T-cell (primary cell): ENCODE results near the gene CCDC179. TPM values are rescaled to one million over a fixed set of nuclear protein-coding genes. Genes with fewer than 3 reads are reported as not detected.
A peak's percentile ranks its signal among the peaks of the same experiment; 100 is the strongest.

Experiments
- ATAC-seq, 4 experiments: fragments of 200-7000 bp in 3 of 4; fragments of 150-1000 bp in 1 of 4; cut with Tn5 transposase; replicated peaks in 1 of 4; 1 replicate in 3 of 4; 2 replicates in 1 of 4; pipeline ENCODE4 v1.10.0; 2021; ENCODE audit warnings: moderate library complexity in 3 of 4, mild to moderate bottlenecking in 2 of 4, moderate number of reproducible peaks in 1 of 4
- CTCF ChIA-PET, 2 donors: fragments of 300-600 bp; sonication (Branson Sonifier 250); formaldehyde crosslinking; loops; one replicate each; lab custom pipeline; 2022; ENCODE audit warnings: antibody characterized with exemption in 2 of 2; lab: Charles Lee
- POLR2A ChIA-PET, 2 donors: fragments of 300-600 bp; sonication (Branson Sonifier 250); formaldehyde crosslinking; loops; one replicate each; lab custom pipeline; 2022; ENCODE audit warnings: antibody characterized with exemption in 2 of 2; lab: Charles Lee
- DNase-seq, 35 experiments: peaks; one replicate each; pipeline versions ENCODE4 v3.0.0 to v3.0.0-alpha.2; 2013 to 2023
- H3K27ac ChIP-seq: one replicate; pipeline ENCODE4 v1.5.1; 2013; ENCODE audit warnings: low read length
- H3K27me3 ChIP-seq, 2 experiments: replicated peaks in 1 of 2; 1 replicate in 1 of 2; 2 replicates in 1 of 2; pipeline versions ENCODE4 v1.6.1 to v1.7.0; 2013; ENCODE audit warnings: low read length in 1 of 2, mixed read lengths in 1 of 2; ENCODE audit not compliant: control insufficient read depth in 2 of 2, insufficient read depth in 2 of 2; ENCODE audit errors: extremely low read depth in 1 of 2
- H3K36me3 ChIP-seq, 2 donors: 1 replicate in 1 of 2; 2 replicates in 1 of 2; pipeline versions ENCODE4 v1.6.1 to v1.7.0; 2013; ENCODE audit warnings: low read length in 1 of 2; ENCODE audit not compliant: control insufficient read depth in 2 of 2, insufficient read depth in 1 of 2; ENCODE audit errors: extremely low read depth in 1 of 2
- H3K4me1 ChIP-seq, 2 experiments: 1 replicate in 1 of 2; 2 replicates in 1 of 2; pipeline versions ENCODE4 v1.6.1 to v1.7.0; 2013; ENCODE audit warnings: low read length in 2 of 2, mixed read lengths in 1 of 2; ENCODE audit not compliant: insufficient read depth in 2 of 2, control insufficient read depth in 1 of 2; ENCODE audit errors: extremely low read depth in 1 of 2
- H3K4me3 ChIP-seq, 2 donors: 1 replicate in 1 of 2; 2 replicates in 1 of 2; pipeline versions ENCODE4 v1.5.1 to v1.7.0; 2013; ENCODE audit warnings: mild to moderate bottlenecking in 2 of 2, low read length in 1 of 2, moderate library complexity in 1 of 2; ENCODE audit not compliant: control insufficient read depth in 1 of 2; ENCODE audit errors: extremely low read depth in 1 of 2
- H3K9me3 ChIP-seq: 2 replicates; pipeline ENCODE4 v1.7.0; 2013
- H3K27ac Mint-ChIP-seq, 2 donors: one replicate each; pipeline ENCODE4 v1.8.0; 2020 to 2021; ENCODE audit warnings: mild to moderate bottlenecking in 2 of 2, mixed read lengths in 2 of 2
- H3K27me3 Mint-ChIP-seq, 2 donors: one replicate each; pipeline ENCODE4 v1.8.0; 2021 to 2022; ENCODE audit warnings: mixed read lengths in 2 of 2
- H3K36me3 Mint-ChIP-seq: one replicate; pipeline ENCODE4 v1.8.0; 2021; ENCODE audit warnings: mixed read lengths
- H3K4me1 Mint-ChIP-seq, 3 donors: one replicate each; pipeline ENCODE4 v1.8.0; 2020 to 2022; ENCODE audit warnings: mixed read lengths in 3 of 3, mild to moderate bottlenecking in 1 of 3
- H3K4me3 Mint-ChIP-seq, 3 donors: one replicate each; pipeline ENCODE4 v1.8.0; 2020 to 2022; ENCODE audit warnings: mild to moderate bottlenecking in 3 of 3, mixed read lengths in 3 of 3, moderate library complexity in 3 of 3
- H3K9me3 Mint-ChIP-seq, 3 donors: one replicate each; pipeline ENCODE4 v1.8.0; 2020 to 2022; ENCODE audit warnings: mixed read lengths in 3 of 3
- WGBS: methylation state at CpG from one replicate; pipeline ENCODE4 v1.1.5; 2013; ENCODE audit warnings: missing lambda C conversion rate; ENCODE audit not compliant: insufficient coverage; 5-methylcytosine and 5-hydroxymethylcytosine counted together
- total RNA-seq, 35 experiments: library from RNA in 6 of 35; stranded (reverse) in 6 of 35; fragments of 120-200 nt in 1 of 35; gene quantifications; one replicate each; pipeline versions ENCODE4 v1.2.1 to v1.2.4 and lab custom pipeline; 2013 to 2026

The CCDC179 gene
- total RNA-seq, 5 donors from 2014 or later (not counting 1 experiment from before 2014, with no cell fraction given): not detected

- H3K4me3 Mint-ChIP-seq: no peak overlapping the region
- Histone ChIP-seq H3K9me3 (no peaks in the 10 kb centered on the region), H3K27ac (no peak overlapping the region), H3K27me3 (no peaks in the 10 kb centered on the region), H3K4me3 (no peak overlapping the region), H3K36me3 (no peaks in the 10 kb centered on the region), H3K4me1 (no peaks in the 10 kb centered on the region)
- 83% methylated on average over 4 of the region's 6 CpGs for WGBS
- H3K36me3 Mint-ChIP-seq: peaks cover 13% of the 10 kb centered on the region
- ChIA-PET POLR2A (no interaction called here), CTCF (no interaction called here)
- H3K27me3 Mint-ChIP-seq: no peaks in the 10 kb centered on the region
- H3K4me1 Mint-ChIP-seq: no peaks in the 10 kb centered on the region
- no peak for DNase-seq
- no peaks in the 10 kb centered on the region for H3K9me3 Mint-ChIP-seq
- H3K27ac Mint-ChIP-seq: no peak overlapping the region
- ATAC-seq: no peak
Measured at GRCh38 chr11:22859756-22860155, 518 bp downstream of the CCDC179 start.

- no peak overlapping the region for H3K4me3 ChIP-seq
- no peak overlapping the region for H3K27ac Mint-ChIP-seq
- ChIA-PET POLR2A (no interaction called here), CTCF (interaction anchor here in 1 of 2 donors (0.8 kb wide), 1 partner anchor 25 kb away, joined by 6 read pairs; no protein-coding TSS in a partner anchor)
- no peak overlapping the region for H3K27ac ChIP-seq
- ATAC-seq (no peak), DNase-seq (no peak)
- no peaks in the 10 kb centered on the region for H3K4me1 ChIP-seq
- no peak overlapping the region for H3K4me3 Mint-ChIP-seq
- no peaks in the 10 kb centered on the region for H3K36me3 ChIP-seq
- H3K36me3 Mint-ChIP-seq: peaks cover 26% of the 10 kb centered on the region
- H3K9me3 Mint-ChIP-seq: peaks cover 0 to 10% (median 3%) of the 10 kb centered on the region in 3 donors
- H3K27me3 Mint-ChIP-seq: no peaks in the 10 kb centered on the region
- no peaks in the 10 kb centered on the region for H3K27me3 ChIP-seq
- no peaks in the 10 kb centered on the region for H3K9me3 ChIP-seq
- H3K4me1 Mint-ChIP-seq: no peaks in the 10 kb centered on the region
Measured at GRCh38 chr11:22851477-22851876, 8.8 kb downstream of the CCDC179 start.

- CTCF ChIA-PET: no interaction called here
Measured at GRCh38 chr11:22846726-22847125, 13.5 kb downstream of the CCDC179 start.

GRCh38 chr11:22832315-22833015 lies 27.8 kb downstream of the CCDC179 start:
- H3K27ac ChIP-seq: no peak overlapping the region
- ChIA-PET POLR2A (no interaction called here), CTCF (interaction anchor here in 1 of 2 donors (0.9 kb wide), 1 partner anchor 19 kb away, joined by 3 read pairs; no protein-coding TSS in a partner anchor)
- no peak overlapping the region for H3K4me3 ChIP-seq
- H3K27ac Mint-ChIP-seq: no peak overlapping the region
- no peak for ATAC-seq
- WGBS: no CpG with 5 or more reads among the region's 3 CpGs
- H3K4me1 Mint-ChIP-seq: peaks cover 16 to 20% (median 16%) of the 10 kb centered on the region in 3 donors
- H3K9me3 Mint-ChIP-seq: no peaks in the 10 kb centered on the region
- no peaks in the 10 kb centered on the region for H3K36me3 ChIP-seq
- no peaks in the 10 kb centered on the region for H3K36me3 Mint-ChIP-seq
- no peaks in the 10 kb centered on the region for H3K27me3 Mint-ChIP-seq
- no peak for DNase-seq
- no peak overlapping the region for H3K4me3 Mint-ChIP-seq
- no peaks in the 10 kb centered on the region for H3K9me3 ChIP-seq
- H3K4me1 ChIP-seq: peaks cover 3 to 11% of the 10 kb centered on the region in 2 experiments
- no peaks in the 10 kb centered on the region for H3K27me3 ChIP-seq

More at GRCh38 chr11:22846726-22847125, 13.5 kb downstream of the CCDC179 start:
- ATAC-seq (no peak), DNase-seq (no peak)
- no CpG with 5 or more reads among the region's 1 CpG for WGBS
- no peaks in the 10 kb centered on the region for H3K4me1 ChIP-seq
- H3K4me3 ChIP-seq: no peak overlapping the region
- H3K27ac Mint-ChIP-seq: no peak overlapping the region
- no peak overlapping the region for H3K4me3 Mint-ChIP-seq
- H3K4me1 Mint-ChIP-seq: no peaks in the 10 kb centered on the region
- no peak overlapping the region for H3K27ac ChIP-seq
- POLR2A ChIA-PET: no interaction called here
- peaks cover 36% of the 10 kb centered on the region for H3K36me3 Mint-ChIP-seq
- H3K27me3 Mint-ChIP-seq: no peaks in the 10 kb centered on the region
- H3K27me3 ChIP-seq: no peaks in the 10 kb centered on the region
- no peaks in the 10 kb centered on the region for H3K36me3 ChIP-seq
- no peaks in the 10 kb centered on the region for H3K9me3 Mint-ChIP-seq
- H3K9me3 ChIP-seq: no peaks in the 10 kb centered on the region

- ChIA-PET POLR2A (interaction anchor here (0.5 to 0.7 kb wide), 3 partner anchors 44 to 248 kb away, joined by 3 to 4 read pairs (median 3); no protein-coding TSS in a partner anchor), CTCF (interaction anchor here (0.6 to 2.3 kb wide), 7 partner anchors 9 to 218 kb away, joined by 3 to 12 read pairs (median 4); partner anchors contain the start of gene FANCF (in 1 of the 2))
- Histone ChIP-seq H3K27ac (peak overlapping the region; percentile 38), H3K36me3 (peaks cover 0 to 9% of the 10 kb centered on the region in 2 donors), H3K9me3 (no peaks in the 10 kb centered on the region), H3K4me1 (peaks cover 3 to 11% of the 10 kb centered on the region in 2 experiments), H3K27me3 (no peaks in the 10 kb centered on the region), H3K4me3 (peak overlapping the region; percentile 25 to 87)
- H3K27ac Mint-ChIP-seq: peak overlapping the region; percentile 40 to 73
- no peak for DNase-seq
- no CpG with 5 or more reads among the region's 4 CpGs for WGBS
- H3K36me3 Mint-ChIP-seq: peaks cover 10% of the 10 kb centered on the region
- no peaks in the 10 kb centered on the region for H3K27me3 Mint-ChIP-seq
- ATAC-seq: no peak
- H3K4me1 Mint-ChIP-seq: peaks cover 16 to 25% (median 18%) of the 10 kb centered on the region in 3 donors
- H3K4me3 Mint-ChIP-seq: peak overlapping the region; percentile 90 to 92 (median 92)
- H3K9me3 Mint-ChIP-seq: no peaks in the 10 kb centered on the region
Measured at GRCh38 chr11:22830082-22830414, 30.2 kb downstream of the CCDC179 start.

GRCh38 chr11:22829231-22830081 lies 30.8 kb downstream of the CCDC179 start, which contains the start of gene SVIP:
TSS of gene SVIP (minus strand) at chr11:22829801. CDS start at chr11:22829748, 53 bp downstream.
- Histone ChIP-seq H3K27me3 (no peaks in the 10 kb centered on the region), H3K4me3 (peak within 1 kb of the TSS; percentile 87 to 92), H3K27ac (peak within 1 kb of the TSS; percentile 82), H3K9me3 (no peaks in the 10 kb centered on the region), H3K36me3 (peaks cover 0 to 15% of the 10 kb centered on the region in 2 donors), H3K4me1 (peaks cover 3 to 11% of the 10 kb centered on the region in 2 experiments)
- no peaks in the 10 kb centered on the region for H3K27me3 Mint-ChIP-seq
- ATAC-seq (peak; percentile 87 to 95 (median 92)), DNase-seq (peak; percentile 76 to 96 (median 90))
- H3K27ac Mint-ChIP-seq: peak within 1 kb of the TSS; percentile 84 to 93
- H3K9me3 Mint-ChIP-seq: no peaks in the 10 kb centered on the region
- peak within 1 kb of the TSS; percentile 90 to 92 (median 92) for H3K4me3 Mint-ChIP-seq
- CTCF ChIA-PET: interaction anchor here (0.5 to 2.3 kb wide), 11 partner anchors 9 to 856 kb away, joined by 3 to 12 read pairs (median 4); partner anchors contain the start of gene FANCF (in 1 of the 2)
- POLR2A ChIA-PET: interaction anchor here (0.5 to 1.3 kb wide), 8 partner anchors 13 to 248 kb away, joined by 3 to 8 read pairs (median 4); no protein-coding TSS in a partner anchor
- peaks cover 15% of the 10 kb centered on the region for H3K36me3 Mint-ChIP-seq
- WGBS: 1% methylated on average over 60 of the region's 79 CpGs
- H3K4me1 Mint-ChIP-seq: peaks cover 16 to 25% (median 18%) of the 10 kb centered on the region in 3 donors
